ENCODE measurements around the gene WWTR1. TPM values are rescaled to one million over a fixed set of nuclear protein-coding genes. Genes with fewer than 3 reads are reported as not detected.

Gene WWTR1
- polyA plus RNA-seq, 1 donor, result 29.2 TPM

- peak overlapping the region; percentile 11 for H3K27ac ChIP-seq (ENCODE audit: low read length)
- H3K4me3 ChIP-seq (ENCODE audit: low read length), result no peak overlapping the region
- H3K4me1 ChIP-seq (ENCODE audit: control insufficient read depth, insufficient read depth, low read length), result peaks cover 33% of the 10 kb centered on the region
- no peaks in the 10 kb centered on the region for H3K36me3 ChIP-seq (ENCODE audit: control insufficient read depth, insufficient read depth, low read length)
- no peaks in the 10 kb centered on the region for H3K27me3 ChIP-seq (ENCODE audit: control insufficient read depth, insufficient read depth, low read length)
- peaks cover 3% of the 10 kb centered on the region for H3K9me3 ChIP-seq (ENCODE audit: control insufficient read depth, low read depth, low read length)
- DNase-seq, result no peak
- 60% methylated on average over 1 of the region's 6 CpGs for WGBS (ENCODE audit: insufficient coverage, low lambda C conversion rate)
Measured at GRCh38 chr3:149610351-149611105, 47.3 kb downstream of the WWTR1 start.

- Histone ChIP-seq H3K27ac (ENCODE audit: low read length) (peak overlapping the region; percentile 67), H3K4me1 (ENCODE audit: control insufficient read depth, insufficient read depth, low read length) (peaks cover 33% of the 10 kb centered on the region), H3K36me3 (ENCODE audit: control insufficient read depth, insufficient read depth, low read length) (no peaks in the 10 kb centered on the region), H3K4me3 (ENCODE audit: low read length) (no peak overlapping the region), H3K27me3 (ENCODE audit: control insufficient read depth, insufficient read depth, low read length) (no peaks in the 10 kb centered on the region), H3K9me3 (ENCODE audit: control insufficient read depth, low read depth, low read length) (peaks cover 3% of the 10 kb centered on the region)
- DNase-seq, result peak; percentile 65 to 86
- WGBS (ENCODE audit: insufficient coverage, low lambda C conversion rate), result 0% methylated on average over 1 of the region's 4 CpGs
Measured at GRCh38 chr3:149609595-149609994, 48.2 kb downstream of the WWTR1 start.

GRCh38 chr3:149608987-149609386 is 48.8 kb downstream of the WWTR1 start:
- Histone ChIP-seq H3K27ac (ENCODE audit: low read length) (peak overlapping the region; percentile 67), H3K36me3 (ENCODE audit: control insufficient read depth, insufficient read depth, low read length) (no peaks in the 10 kb centered on the region), H3K4me1 (ENCODE audit: control insufficient read depth, insufficient read depth, low read length) (peaks cover 33% of the 10 kb centered on the region), H3K9me3 (ENCODE audit: control insufficient read depth, low read depth, low read length) (peaks cover 3% of the 10 kb centered on the region), H3K27me3 (ENCODE audit: control insufficient read depth, insufficient read depth, low read length) (no peaks in the 10 kb centered on the region), H3K4me3 (ENCODE audit: low read length) (no peak overlapping the region)
- DNase-seq, result peak in 1 of 2 donors; percentile 35
- 44% methylated on average over 3 of the region's 3 CpGs for WGBS (ENCODE audit: insufficient coverage, low lambda C conversion rate)

GRCh38 chr3:149605902-149606301 is 51.9 kb downstream of the WWTR1 start:
- no peaks in the 10 kb centered on the region for H3K36me3 ChIP-seq (ENCODE audit: control insufficient read depth, insufficient read depth, low read length)
- no peaks in the 10 kb centered on the region for H3K27me3 ChIP-seq (ENCODE audit: control insufficient read depth, insufficient read depth, low read length)
- no peak overlapping the region for H3K4me3 ChIP-seq (ENCODE audit: low read length)
- H3K4me1 ChIP-seq (ENCODE audit: control insufficient read depth, insufficient read depth, low read length), result peaks cover 33% of the 10 kb centered on the region
- no peak for DNase-seq
- WGBS (ENCODE audit: insufficient coverage, low lambda C conversion rate), result no CpG with 5 or more reads among the region's 2 CpGs
- no peak overlapping the region for H3K27ac ChIP-seq (ENCODE audit: low read length)
- H3K9me3 ChIP-seq (ENCODE audit: control insufficient read depth, low read depth, low read length), result peaks cover 3% of the 10 kb centered on the region

- peaks cover 23% of the 10 kb centered on the region for H3K4me1 ChIP-seq (ENCODE audit: control insufficient read depth, insufficient read depth, low read length)
- no peaks in the 10 kb centered on the region for H3K36me3 ChIP-seq (ENCODE audit: control insufficient read depth, insufficient read depth, low read length)
- DNase-seq, result no peak
- no peak overlapping the region for H3K27ac ChIP-seq (ENCODE audit: low read length)
- no peak overlapping the region for H3K4me3 ChIP-seq (ENCODE audit: low read length)
- peaks cover 3% of the 10 kb centered on the region for H3K9me3 ChIP-seq (ENCODE audit: control insufficient read depth, low read depth, low read length)
- WGBS (ENCODE audit: insufficient coverage, low lambda C conversion rate), result no CpG with 5 or more reads among the region's 4 CpGs
- no peaks in the 10 kb centered on the region for H3K27me3 ChIP-seq (ENCODE audit: control insufficient read depth, insufficient read depth, low read length)
Measured at GRCh38 chr3:149604125-149604875, 53.5 kb downstream of the WWTR1 start.

- Histone ChIP-seq H3K36me3 (ENCODE audit: control insufficient read depth, insufficient read depth, low read length) (no peaks in the 10 kb centered on the region), H3K9me3 (ENCODE audit: control insufficient read depth, low read depth, low read length) (peaks cover 3% of the 10 kb centered on the region), H3K4me3 (ENCODE audit: low read length) (no peak overlapping the region), H3K27ac (ENCODE audit: low read length) (no peak overlapping the region), H3K27me3 (ENCODE audit: control insufficient read depth, insufficient read depth, low read length) (no peaks in the 10 kb centered on the region), H3K4me1 (ENCODE audit: control insufficient read depth, insufficient read depth, low read length) (peaks cover 14% of the 10 kb centered on the region)
- DNase-seq, result no peak
- 83% methylated on average over 2 of the region's 3 CpGs for WGBS (ENCODE audit: insufficient coverage, low lambda C conversion rate)
Measured at GRCh38 chr3:149603126-149604074, 54.4 kb downstream of the WWTR1 start.

- Histone ChIP-seq H3K27ac (ENCODE audit: low read length) (no peak overlapping the region), H3K36me3 (ENCODE audit: control insufficient read depth, insufficient read depth, low read length) (no peaks in the 10 kb centered on the region), H3K4me3 (ENCODE audit: low read length) (no peak overlapping the region), H3K27me3 (ENCODE audit: control insufficient read depth, insufficient read depth, low read length) (no peaks in the 10 kb centered on the region), H3K4me1 (ENCODE audit: control insufficient read depth, insufficient read depth, low read length) (no peaks in the 10 kb centered on the region), H3K9me3 (ENCODE audit: control insufficient read depth, low read depth, low read length) (no peaks in the 10 kb centered on the region)
- DNase-seq, result no peak
- WGBS (ENCODE audit: insufficient coverage, low lambda C conversion rate), result no CpG with 5 or more reads among the region's 1 CpG
Measured at GRCh38 chr3:149600634-149601033, 57.2 kb downstream of the WWTR1 start.

GRCh38 chr3:149599236-149599635 is 58.6 kb downstream of the WWTR1 start:
- no peaks in the 10 kb centered on the region for H3K27me3 ChIP-seq (ENCODE audit: control insufficient read depth, insufficient read depth, low read length)
- H3K27ac ChIP-seq (ENCODE audit: low read length), result no peak overlapping the region
- no peak for DNase-seq
- H3K36me3 ChIP-seq (ENCODE audit: control insufficient read depth, insufficient read depth, low read length), result no peaks in the 10 kb centered on the region
- H3K4me1 ChIP-seq (ENCODE audit: control insufficient read depth, insufficient read depth, low read length), result no peaks in the 10 kb centered on the region
- no peaks in the 10 kb centered on the region for H3K9me3 ChIP-seq (ENCODE audit: control insufficient read depth, low read depth, low read length)
- no peak overlapping the region for H3K4me3 ChIP-seq (ENCODE audit: low read length)
- WGBS (ENCODE audit: insufficient coverage, low lambda C conversion rate), result 92% methylated on average over 2 of the region's 2 CpGs

GRCh38 chr3:149596134-149596770 is 61.6 kb downstream of the WWTR1 start:
- no peak for DNase-seq
- H3K9me3 ChIP-seq (ENCODE audit: control insufficient read depth, low read depth, low read length), result no peaks in the 10 kb centered on the region
- H3K4me1 ChIP-seq (ENCODE audit: control insufficient read depth, insufficient read depth, low read length), result no peaks in the 10 kb centered on the region
- H3K27me3 ChIP-seq (ENCODE audit: control insufficient read depth, insufficient read depth, low read length), result no peaks in the 10 kb centered on the region
- no peaks in the 10 kb centered on the region for H3K36me3 ChIP-seq (ENCODE audit: control insufficient read depth, insufficient read depth, low read length)
- no peak overlapping the region for H3K27ac ChIP-seq (ENCODE audit: low read length)
- H3K4me3 ChIP-seq (ENCODE audit: low read length), result no peak overlapping the region
- no CpG with 5 or more reads among the region's 6 CpGs for WGBS (ENCODE audit: insufficient coverage, low lambda C conversion rate)
